Measurements from ENCODE around the gene VGF. TPM values are rescaled to one million over a fixed set of nuclear protein-coding genes. Genes with fewer than 3 reads are reported as not detected.

The VGF gene
- total RNA-seq, 2 donors from 2014 or later: 0.19 TPM; not detected in 1

DNA sequence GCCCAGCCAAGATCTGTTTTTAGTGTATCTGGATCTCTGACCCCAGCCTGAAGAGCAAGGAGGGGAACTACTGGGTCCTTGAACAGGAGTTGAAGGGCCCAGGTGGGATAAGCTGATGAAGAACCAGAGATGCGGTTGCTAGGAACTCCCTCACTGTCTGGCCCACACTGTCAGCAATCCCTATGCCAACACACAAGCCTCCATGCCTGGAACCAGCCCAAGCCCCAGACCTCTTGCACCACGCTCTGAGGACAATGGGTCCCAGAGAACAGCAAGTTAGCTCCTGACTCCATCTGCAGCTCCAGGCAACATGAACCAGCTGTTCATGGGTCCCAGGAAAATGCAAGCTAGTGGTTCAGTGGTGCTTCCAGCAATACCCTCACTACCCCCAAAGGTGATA is 12.3 kb upstream of the VGF start:
- ATAC-seq (replicated peaks in 1 of 2): no peak
- Mint-ChIP-seq H3K27me3 (ENCODE audit: low read depth) (peaks cover 78% of the 10 kb centered on the region), H3K9me3 (no peaks in the 10 kb centered on the region), H3K36me3 (ENCODE audit: insufficient read depth in 2 of 2) (peaks cover 0 to 2% of the 10 kb centered on the region in 2 donors), H3K4me1 (ENCODE audit: low read depth) (peaks cover 26% of the 10 kb centered on the region), H3K4me3 (no peak overlapping the region), H3K27ac (no peak overlapping the region)
- no peak for DNase-seq

DNA sequence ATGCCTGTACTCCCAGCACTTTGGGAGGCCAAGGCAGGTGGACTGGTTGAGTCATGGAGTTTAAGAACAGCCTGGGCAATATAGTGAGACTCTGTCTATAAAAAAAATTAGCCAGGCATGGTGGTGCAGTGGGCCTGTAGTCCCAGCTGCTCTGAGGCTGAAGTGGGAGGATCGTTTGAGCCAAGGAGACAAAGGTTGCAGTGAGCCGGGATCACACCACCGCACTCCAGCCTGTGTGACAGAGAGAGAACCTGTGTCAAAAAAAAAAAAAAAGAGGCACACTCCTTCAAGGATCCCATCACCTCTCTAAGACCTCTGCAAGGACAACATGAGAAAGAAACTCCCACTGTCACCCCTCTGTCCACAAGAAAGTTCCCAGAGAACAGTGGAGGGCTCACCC is 10.3 kb upstream of the VGF start:
- H3K36me3 Mint-ChIP-seq (ENCODE audit: insufficient read depth in 2 of 2): peaks cover 0 to 2% of the 10 kb centered on the region in 2 donors
- H3K4me3 Mint-ChIP-seq: no peak overlapping the region
- no peak overlapping the region for H3K27ac Mint-ChIP-seq
- H3K27me3 Mint-ChIP-seq (ENCODE audit: low read depth): peaks cover 88% of the 10 kb centered on the region
- no peaks in the 10 kb centered on the region for H3K9me3 Mint-ChIP-seq
- DNase-seq (no peak), ATAC-seq (replicated peaks in 1 of 2) (no peak)
- H3K4me1 Mint-ChIP-seq (ENCODE audit: low read depth): peaks cover 41% of the 10 kb centered on the region

DNA sequence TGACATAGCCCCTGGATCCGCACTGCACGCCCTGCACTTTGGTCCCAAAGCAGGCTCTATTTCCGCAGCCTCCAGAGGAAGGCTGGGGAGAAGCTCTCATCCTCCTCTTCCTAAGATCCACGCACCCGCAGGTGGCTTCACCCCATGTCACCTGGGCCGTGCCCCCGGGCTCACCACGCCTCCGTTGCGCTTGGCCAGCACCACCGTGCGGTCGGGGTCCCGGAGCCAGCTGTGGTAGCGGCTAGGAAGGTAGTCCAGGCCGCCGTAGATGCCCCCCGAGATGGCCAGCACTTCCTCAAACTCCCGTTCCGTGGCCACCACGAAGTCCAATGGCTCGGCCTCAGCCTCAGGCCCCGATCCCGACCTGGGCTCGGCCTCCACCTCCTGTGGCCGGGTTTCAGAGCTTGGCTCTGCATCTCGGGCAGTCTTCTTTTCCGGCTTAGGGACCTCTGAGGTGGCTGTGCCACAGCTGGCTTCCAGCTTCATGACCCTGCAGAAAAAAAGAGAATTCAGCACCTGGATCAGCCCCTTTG is 9.0 kb upstream of the VGF start:
- Mint-ChIP-seq H3K4me1 (ENCODE audit: low read depth) (peaks cover 50% of the 10 kb centered on the region), H3K9me3 (no peaks in the 10 kb centered on the region), H3K4me3 (peak overlapping the region; percentile 68 to 83), H3K27me3 (ENCODE audit: low read depth) (peaks cover 95% of the 10 kb centered on the region), H3K36me3 (ENCODE audit: insufficient read depth in 2 of 2) (peaks cover 0 to 2% of the 10 kb centered on the region in 2 donors), H3K27ac (no peak overlapping the region)
- no peak for DNase-seq
- no peak for ATAC-seq (replicated peaks in 1 of 2)

DNA sequence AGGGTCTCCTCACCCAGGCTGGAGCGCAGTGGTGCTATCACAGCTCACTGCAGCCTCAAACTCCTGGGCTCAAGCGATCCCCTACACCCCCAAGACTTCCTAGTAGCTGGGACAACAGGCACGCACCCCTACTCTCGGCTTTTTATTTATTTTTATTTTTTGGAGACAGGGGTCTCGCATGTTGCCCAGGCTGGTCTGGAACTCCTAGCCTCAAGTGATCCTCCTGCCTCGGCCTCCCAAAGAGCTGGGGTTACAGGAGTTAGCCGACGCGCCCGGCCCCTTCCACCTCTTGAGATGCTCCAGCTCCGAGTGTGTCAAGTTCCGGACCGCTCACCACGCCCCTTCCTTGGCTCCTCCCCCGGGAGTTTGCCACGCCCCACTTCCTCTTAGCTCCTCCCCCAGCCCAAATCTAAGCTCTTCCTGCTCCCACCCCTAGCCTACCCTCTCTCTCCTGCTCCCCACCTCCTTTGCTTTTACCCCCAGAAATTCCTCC is 8.4 kb upstream of the VGF start:
- Mint-ChIP-seq H3K9me3 (no peaks in the 10 kb centered on the region), H3K4me1 (ENCODE audit: low read depth) (peaks cover 51% of the 10 kb centered on the region), H3K4me3 (peak overlapping the region; percentile 68 to 83), H3K27ac (no peak overlapping the region), H3K27me3 (ENCODE audit: low read depth) (peaks cover 95% of the 10 kb centered on the region), H3K36me3 (ENCODE audit: insufficient read depth in 2 of 2) (no peaks in the 10 kb centered on the region)
- DNase-seq: peak; percentile 78 to 86
- peak; percentile 79 to 81 for ATAC-seq (replicated peaks in 1 of 2)

DNA sequence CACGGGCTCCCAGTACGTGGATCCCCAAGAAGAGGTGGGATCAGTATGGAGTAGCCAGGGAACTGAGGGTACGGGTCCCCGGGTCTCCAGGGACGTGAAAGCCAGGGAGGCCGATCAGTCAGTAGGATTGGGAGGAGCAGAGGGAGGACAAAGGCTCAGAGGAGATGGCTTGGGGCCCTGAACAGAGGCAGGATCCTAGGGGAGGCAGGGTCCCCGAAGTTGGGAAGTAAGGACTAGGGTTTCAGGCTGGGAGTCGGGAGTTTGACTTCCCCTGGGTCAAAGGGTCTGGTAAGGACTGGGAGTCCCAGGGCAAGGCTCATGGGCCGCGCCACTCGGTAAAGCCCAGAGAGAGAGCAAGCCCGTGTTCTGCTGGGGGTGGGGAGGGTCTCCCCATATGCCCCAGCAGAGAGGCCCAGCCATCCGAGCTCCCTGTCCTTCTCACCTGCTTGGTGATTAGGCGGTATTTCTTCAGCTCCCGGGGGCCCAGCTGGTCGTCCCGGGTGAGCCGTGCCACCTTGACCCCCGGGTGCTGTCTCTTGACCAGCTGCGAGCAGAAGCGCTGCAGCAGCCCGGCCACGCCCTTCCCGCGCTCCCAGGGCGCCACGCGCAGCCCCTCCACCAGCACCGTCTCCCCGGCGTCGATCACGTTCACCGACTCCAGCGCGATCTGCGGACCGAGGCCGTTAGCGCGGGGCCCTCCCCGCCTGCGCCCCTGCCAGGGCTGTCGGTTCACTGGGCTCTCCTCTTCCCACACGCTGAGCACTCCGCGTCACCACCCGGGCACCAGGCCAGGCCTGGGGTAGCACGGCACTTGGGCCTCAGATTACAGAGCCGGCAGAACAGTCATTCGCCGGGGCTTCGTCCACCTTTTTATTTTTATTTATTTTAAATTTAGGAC is 7.7 kb upstream of the VGF start:
- Mint-ChIP-seq H3K9me3 (no peaks in the 10 kb centered on the region), H3K27ac (no peak overlapping the region), H3K4me3 (peak overlapping the region; percentile 33 to 83), H3K36me3 (ENCODE audit: insufficient read depth in 2 of 2) (no peaks in the 10 kb centered on the region), H3K4me1 (ENCODE audit: low read depth) (peaks cover 58% of the 10 kb centered on the region), H3K27me3 (ENCODE audit: low read depth) (peaks cover 96% of the 10 kb centered on the region)
- DNase-seq (peak; percentile 60 to 74), ATAC-seq (replicated peaks in 1 of 2) (peak; percentile 54 to 60)

DNA sequence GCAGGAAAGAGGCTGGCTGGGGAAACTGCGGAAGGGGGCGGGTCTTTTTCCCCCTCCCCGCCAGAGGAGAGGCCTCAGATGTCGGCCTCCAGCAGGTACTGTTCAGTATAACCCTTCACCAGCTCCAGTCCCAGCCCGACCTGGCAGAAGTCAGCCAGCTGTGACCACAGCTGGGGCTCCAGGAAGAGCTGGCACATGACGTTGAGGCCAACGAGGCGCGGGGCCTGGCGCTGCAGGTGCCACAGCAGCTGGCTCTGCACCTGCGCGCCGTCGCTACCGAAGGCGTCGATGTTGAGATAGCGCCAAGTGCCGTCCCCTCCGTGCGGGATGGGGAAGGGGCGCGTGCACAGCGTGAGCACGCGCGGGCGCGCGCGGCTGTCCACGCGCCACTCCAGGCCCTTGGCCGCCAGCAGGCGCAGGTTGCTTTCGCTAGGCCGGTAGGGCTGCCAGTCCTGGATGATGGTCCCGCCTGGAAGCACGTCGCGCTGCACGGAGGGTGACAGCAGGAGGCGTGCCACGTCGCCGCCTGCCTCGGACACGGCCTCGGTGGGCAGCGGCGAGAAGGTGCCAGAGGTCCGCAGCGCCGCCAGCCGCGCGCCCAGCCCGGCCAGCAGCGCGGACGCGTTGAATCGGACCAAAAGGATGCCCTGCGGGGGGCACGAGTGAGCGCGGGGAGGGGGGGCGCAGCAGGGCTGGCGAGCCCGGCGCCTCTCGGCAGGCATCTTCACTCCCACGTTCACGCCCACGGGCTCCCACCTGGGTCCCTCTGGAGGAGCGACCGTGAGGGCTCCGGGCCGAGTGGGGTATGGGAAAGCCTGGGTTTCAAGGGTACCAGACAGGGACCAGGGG is 6.9 kb upstream of the VGF start:
- peak overlapping the region; percentile 65 to 83 for H3K4me3 Mint-ChIP-seq

DNA sequence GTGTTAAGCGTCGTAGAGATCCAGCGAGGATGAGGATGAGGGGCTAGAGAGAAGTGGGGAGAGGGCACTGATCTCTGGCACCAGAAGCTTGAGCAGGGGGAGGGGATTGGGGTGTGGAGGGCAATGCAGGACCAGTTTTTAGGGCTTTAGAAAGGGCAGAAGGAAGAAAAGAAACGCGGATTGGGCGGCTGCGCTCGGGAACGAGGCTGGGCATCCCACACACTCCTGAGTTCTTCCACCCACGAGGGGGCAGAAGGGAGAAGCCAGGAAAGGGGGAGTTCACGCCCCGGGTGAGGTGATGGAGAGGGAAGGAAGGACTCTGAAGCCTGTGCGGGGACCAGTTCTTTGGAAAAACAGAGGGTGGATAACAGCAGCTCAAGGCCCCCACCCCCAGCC is 6.1 kb upstream of the VGF start:
- ATAC-seq (replicated peaks in 1 of 2): no peak
- no peaks in the 10 kb centered on the region for H3K36me3 Mint-ChIP-seq (ENCODE audit: insufficient read depth in 2 of 2)
- no peak overlapping the region for H3K27ac Mint-ChIP-seq
- H3K4me3 Mint-ChIP-seq: peak overlapping the region; percentile 65 to 69
- H3K9me3 Mint-ChIP-seq: no peaks in the 10 kb centered on the region
- DNase-seq: no peak
- peaks cover 96% of the 10 kb centered on the region for H3K27me3 Mint-ChIP-seq (ENCODE audit: low read depth)
- H3K4me1 Mint-ChIP-seq (ENCODE audit: low read depth): peaks cover 75% of the 10 kb centered on the region

More for the DNA sequence above, 6.9 kb upstream of the VGF start:
- peak in 1 of 2 donors; percentile 27 for DNase-seq
- peaks cover 96% of the 10 kb centered on the region for H3K27me3 Mint-ChIP-seq (ENCODE audit: low read depth)
- H3K9me3 Mint-ChIP-seq: no peaks in the 10 kb centered on the region
- H3K27ac Mint-ChIP-seq: no peak overlapping the region
- peaks cover 67% of the 10 kb centered on the region for H3K4me1 Mint-ChIP-seq (ENCODE audit: low read depth)
- ATAC-seq (replicated peaks in 1 of 2): no peak
- no peaks in the 10 kb centered on the region for H3K36me3 Mint-ChIP-seq (ENCODE audit: insufficient read depth in 2 of 2)

DNA sequence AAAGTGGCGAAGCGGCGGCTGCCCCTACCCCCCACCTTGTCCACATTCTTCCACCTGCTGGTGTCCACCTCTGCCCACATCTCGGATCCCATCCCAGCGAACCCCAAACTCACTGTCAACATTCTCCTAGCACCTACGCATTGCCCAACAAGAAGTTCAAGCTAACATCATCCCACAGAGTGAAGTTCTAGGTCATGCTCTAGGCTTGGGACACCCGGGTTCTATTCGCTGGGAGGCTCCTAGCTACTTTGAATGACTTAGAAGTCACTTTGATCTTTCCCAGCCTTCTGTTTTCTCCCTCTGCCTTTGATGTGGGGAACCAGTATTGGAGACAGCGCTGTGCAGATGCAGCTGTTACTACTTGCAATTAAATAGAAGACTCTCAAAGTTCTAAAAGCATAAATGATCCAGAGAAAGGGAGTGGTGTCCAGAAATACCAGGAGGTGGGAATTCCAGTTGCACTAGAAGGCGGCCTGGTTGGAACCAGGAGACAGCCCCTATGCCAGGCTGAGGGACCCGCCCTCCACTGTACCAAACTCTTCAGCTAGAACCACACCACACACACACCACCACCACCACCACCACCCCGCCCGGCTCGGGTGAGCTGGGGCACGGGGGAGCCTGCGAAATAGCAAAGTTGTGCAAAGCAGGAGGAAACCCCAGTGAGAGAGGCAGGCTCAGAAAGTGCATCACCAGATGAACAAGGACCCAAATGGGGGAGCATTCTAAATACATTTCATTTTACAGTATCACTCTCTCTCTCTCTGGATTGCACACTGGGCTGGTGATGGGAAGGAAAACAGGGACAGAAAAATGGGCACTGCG is 5.5 kb upstream of the VGF start:
- DNase-seq (peak in 1 of 2 donors; percentile 54), ATAC-seq (replicated peaks in 1 of 2) (peak in 1 of 2 donors; percentile 18)
- Mint-ChIP-seq H3K36me3 (ENCODE audit: insufficient read depth in 2 of 2) (no peaks in the 10 kb centered on the region), H3K4me1 (ENCODE audit: low read depth) (peaks cover 81% of the 10 kb centered on the region), H3K9me3 (no peaks in the 10 kb centered on the region), H3K27ac (no peak overlapping the region), H3K27me3 (ENCODE audit: low read depth) (peaks cover 96% of the 10 kb centered on the region), H3K4me3 (peak overlapping the region; percentile 65 to 69)

DNA sequence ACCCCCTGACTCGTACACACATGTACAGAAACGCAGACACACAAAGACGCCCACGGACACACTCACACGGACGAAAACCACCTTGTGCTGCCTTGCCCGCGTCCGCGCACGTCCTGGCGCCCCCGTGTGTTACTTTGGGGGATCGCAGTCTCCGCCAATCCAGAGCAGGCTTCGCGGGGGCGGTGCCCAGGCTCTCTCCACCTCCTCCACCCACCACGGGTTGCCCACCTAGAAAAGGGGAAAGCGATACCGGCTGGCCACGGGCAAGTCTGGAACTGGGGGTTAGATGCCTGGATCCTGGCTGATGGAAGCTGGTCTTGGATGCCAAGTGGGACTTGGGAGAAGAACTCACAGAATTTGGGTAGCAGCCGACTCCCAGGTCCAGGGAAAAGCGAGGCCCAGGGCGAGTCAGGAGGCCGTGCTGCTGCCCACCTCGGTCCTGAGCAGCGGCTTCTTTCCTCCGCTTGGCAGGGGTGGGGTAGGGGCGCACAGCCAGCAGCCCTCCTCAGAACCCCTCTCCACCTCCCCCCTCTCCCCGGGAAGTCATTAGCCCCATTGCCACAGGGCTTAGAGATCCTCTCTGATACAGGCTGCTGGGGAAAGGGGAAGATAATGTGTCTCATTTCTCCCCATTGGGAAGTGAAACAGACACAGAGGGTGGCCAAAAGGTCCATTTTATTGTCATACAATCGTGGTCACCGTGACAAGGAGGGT is 4.6 kb upstream of the VGF start:
- ATAC-seq (replicated peaks in 1 of 2) (peak; percentile 40 to 42), DNase-seq (peak; percentile 86 to 90)
- Mint-ChIP-seq H3K4me3 (peak overlapping the region; percentile 66 to 80), H3K9me3 (no peaks in the 10 kb centered on the region), H3K4me1 (ENCODE audit: low read depth) (peaks cover 89% of the 10 kb centered on the region), H3K27me3 (ENCODE audit: low read depth) (peaks cover 96% of the 10 kb centered on the region), H3K36me3 (ENCODE audit: insufficient read depth in 2 of 2) (peaks cover 2% of the 10 kb centered on the region in 2 donors), H3K27ac (no peak overlapping the region)

DNA sequence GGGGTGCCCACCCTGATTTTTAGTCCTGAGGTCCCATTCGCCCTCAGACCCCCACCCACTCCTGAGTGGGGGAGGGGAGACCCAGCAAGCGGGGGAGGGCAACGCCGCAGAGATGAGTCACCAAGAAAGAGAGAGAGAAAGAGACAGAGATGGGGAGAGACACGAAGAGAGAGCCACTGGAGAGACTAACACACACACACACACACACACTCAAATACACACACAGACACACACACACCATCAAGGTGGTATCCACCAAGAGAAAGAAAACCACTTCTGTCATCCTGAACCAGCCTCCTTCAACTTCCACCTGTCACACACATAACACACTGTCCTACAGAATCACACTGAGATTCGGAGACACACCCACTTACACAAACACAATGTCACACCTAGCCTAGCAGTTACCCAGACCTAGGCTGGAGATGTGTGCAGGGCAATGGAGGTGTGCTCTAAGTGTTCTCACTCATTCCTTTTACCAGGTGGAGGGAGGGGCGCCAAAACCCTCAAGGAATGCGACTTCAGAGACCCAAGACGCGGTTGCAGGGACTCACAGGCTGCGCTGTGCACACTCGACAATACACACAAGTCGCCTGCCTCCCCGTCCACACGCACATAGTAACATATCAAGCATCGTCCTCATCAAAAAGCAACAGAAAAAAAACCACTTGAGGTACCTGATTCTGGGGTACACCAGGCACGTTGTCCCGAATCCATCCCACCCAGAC is 3.9 kb upstream of the VGF start:
- Mint-ChIP-seq H3K27ac (no peak overlapping the region), H3K36me3 (ENCODE audit: insufficient read depth in 2 of 2) (peaks cover 2% of the 10 kb centered on the region in 2 donors), H3K27me3 (ENCODE audit: low read depth) (peaks cover 94% of the 10 kb centered on the region), H3K4me3 (peak overlapping the region; percentile 66 to 80), H3K4me1 (ENCODE audit: low read depth) (peaks cover 90% of the 10 kb centered on the region), H3K9me3 (no peaks in the 10 kb centered on the region)
- peak in 1 of 2 donors; percentile 15 for DNase-seq
- ATAC-seq (replicated peaks in 1 of 2): peak; percentile 0 to 1

DNA sequence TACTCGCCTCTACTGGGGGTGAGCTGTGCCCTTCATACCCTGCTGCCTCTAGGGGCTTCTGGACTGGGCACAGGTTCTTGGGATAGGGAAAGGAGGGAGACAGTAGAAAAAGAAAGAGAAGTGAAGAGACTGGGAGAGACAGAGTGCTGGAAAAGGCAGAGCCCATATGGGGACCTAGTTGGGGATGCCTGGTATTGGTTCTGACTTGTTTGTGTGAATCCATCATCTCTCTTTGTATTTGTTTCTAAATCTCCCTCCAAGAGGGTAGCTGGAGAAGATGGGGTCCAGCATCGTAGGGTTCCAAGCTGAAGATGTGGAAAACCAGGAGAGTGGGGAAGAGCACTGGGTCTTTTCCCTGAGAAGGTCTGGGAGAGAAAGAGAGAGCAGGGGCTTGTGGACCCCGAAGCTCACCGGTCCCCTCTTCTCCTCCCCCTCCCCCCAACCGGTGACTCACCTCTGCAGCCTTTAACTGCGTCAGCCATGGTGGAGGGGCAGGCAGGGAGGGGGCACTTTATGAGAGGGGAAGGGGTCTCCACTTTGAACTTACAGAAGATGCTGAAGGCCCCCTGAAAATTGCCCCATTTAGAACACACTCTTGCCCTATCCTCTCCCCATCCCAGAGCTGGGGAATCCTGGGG is 3.2 kb upstream of the VGF start:
- Mint-ChIP-seq H3K9me3 (no peaks in the 10 kb centered on the region), H3K4me3 (peak overlapping the region; percentile 40 to 80), H3K4me1 (ENCODE audit: low read depth) (peaks cover 84% of the 10 kb centered on the region), H3K36me3 (ENCODE audit: insufficient read depth in 2 of 2) (peaks cover 2% of the 10 kb centered on the region in 2 donors), H3K27ac (no peak overlapping the region), H3K27me3 (ENCODE audit: low read depth) (peaks cover 87% of the 10 kb centered on the region)
- ATAC-seq (replicated peaks in 1 of 2) (no peak), DNase-seq (peak in 1 of 2 donors; percentile 54)
